Middle frontal gyrus (tissue), 1 donor: ENCODE data around the gene CPLX1.

ENCODE experiments used
- DNase-seq: peaks from one replicate; pipeline ENCODE4 v3.0.0-alpha.2; 2015; ENCODE audit warnings: low spot score; ENCODE audit errors: extremely low spot score

Gene CPLX1

GRCh38 chr4:833156-833555 is 7.2 kb upstream of the CPLX1 start:
- DNase-seq = no peak

- DNase-seq = no peak
These were observed 6.6 kb upstream of the CPLX1 start for GRCh38 chr4:832536-832935.

- DNase-seq = no peak
These were observed 6.2 kb upstream of the CPLX1 start for GRCh38 chr4:832108-832507.

GRCh38 chr4:831483-831805 is 5.5 kb upstream of the CPLX1 start:
- DNase-seq = no peak

GRCh38 chr4:830601-831482 is 4.9 kb upstream of the CPLX1 start:
- no peak for DNase-seq

- no peak for DNase-seq
These were observed 4.1 kb upstream of the CPLX1 start for GRCh38 chr4:829761-830600.

GRCh38 chr4:829291-829690 is 3.4 kb upstream of the CPLX1 start:
- DNase-seq = no peak

- no peak for DNase-seq
These were observed 2.8 kb upstream of the CPLX1 start for GRCh38 chr4:828641-829271.

- no peak for DNase-seq
These were observed 1.5 kb upstream of the CPLX1 start for GRCh38 chr4:827209-828081.

GRCh38 chr4:826508-827208 is 729 bp upstream of the CPLX1 start:
- DNase-seq = no peak

- DNase-seq = no peak
These were observed 612 bp downstream of the CPLX1 start for GRCh38 chr4:825063-825970.

- DNase-seq = no peak
These were observed 1.4 kb downstream of the CPLX1 start for GRCh38 chr4:824461-825062.

GRCh38 chr4:823761-824460 is 2.0 kb downstream of the CPLX1 start:
- DNase-seq = no peak

GRCh38 chr4:823176-823760 is 2.7 kb downstream of the CPLX1 start:
- no peak for DNase-seq

- DNase-seq = no peak
These were observed 3.4 kb downstream of the CPLX1 start for GRCh38 chr4:822361-823175.

GRCh38 chr4:821631-822030 is 4.3 kb downstream of the CPLX1 start:
- DNase-seq = no peak

- DNase-seq = no peak
These were observed 4.7 kb downstream of the CPLX1 start for GRCh38 chr4:821181-821591.
